Gastrocnemius medialis (tissue), 4 donors: ENCODE results near the gene EPB41L1.

Source experiments
- CTCF ChIP-seq, 5 experiments: fragments of 450-650 bp in 3 of 5; fragments of 200-600 bp in 2 of 5; sonication (generic) in 2 of 5; IDR thresholded peaks in 4 of 5; conservative IDR thresholded peaks in 1 of 5; 1 replicate in 4 of 5; 2 replicates in 1 of 5; pipeline ENCODE4 v1.5.1; 2016 to 2019; ENCODE audit warnings: antibody characterized with exemption in 5 of 5, mild to moderate bottlenecking in 3 of 5, moderate library complexity in 3 of 5
- POLR2A ChIP-seq, 2 donors: fragments of 450-650 bp; IDR thresholded peaks; one replicate each; pipeline ENCODE4 v1.6.1; 2017; ENCODE audit warnings: antibody characterized with exemption in 2 of 2, mild to moderate bottlenecking in 2 of 2, moderate library complexity in 2 of 2

- no peak for TF ChIP-seq POLR2A (IDR thresholded peaks at IDR 0.05)
- TF ChIP-seq CTCF (IDR thresholded peaks at IDR 0.05 in 4 of 5, conservative IDR thresholded peaks at IDR 0.05 in 1 of 5): no peak
Measured at GRCh38 chr20:36241678-36242077, 87.1 kb downstream of the EPB41L1 start.
